Measurements from ENCODE around the gene ZMYND19.
"Not testable (repeated sequence)": the region's sequence is repeated elsewhere in the genome, so short reads cannot be mapped to it uniquely, and the experiment has no call there.

The ZMYND19 gene

DNA sequence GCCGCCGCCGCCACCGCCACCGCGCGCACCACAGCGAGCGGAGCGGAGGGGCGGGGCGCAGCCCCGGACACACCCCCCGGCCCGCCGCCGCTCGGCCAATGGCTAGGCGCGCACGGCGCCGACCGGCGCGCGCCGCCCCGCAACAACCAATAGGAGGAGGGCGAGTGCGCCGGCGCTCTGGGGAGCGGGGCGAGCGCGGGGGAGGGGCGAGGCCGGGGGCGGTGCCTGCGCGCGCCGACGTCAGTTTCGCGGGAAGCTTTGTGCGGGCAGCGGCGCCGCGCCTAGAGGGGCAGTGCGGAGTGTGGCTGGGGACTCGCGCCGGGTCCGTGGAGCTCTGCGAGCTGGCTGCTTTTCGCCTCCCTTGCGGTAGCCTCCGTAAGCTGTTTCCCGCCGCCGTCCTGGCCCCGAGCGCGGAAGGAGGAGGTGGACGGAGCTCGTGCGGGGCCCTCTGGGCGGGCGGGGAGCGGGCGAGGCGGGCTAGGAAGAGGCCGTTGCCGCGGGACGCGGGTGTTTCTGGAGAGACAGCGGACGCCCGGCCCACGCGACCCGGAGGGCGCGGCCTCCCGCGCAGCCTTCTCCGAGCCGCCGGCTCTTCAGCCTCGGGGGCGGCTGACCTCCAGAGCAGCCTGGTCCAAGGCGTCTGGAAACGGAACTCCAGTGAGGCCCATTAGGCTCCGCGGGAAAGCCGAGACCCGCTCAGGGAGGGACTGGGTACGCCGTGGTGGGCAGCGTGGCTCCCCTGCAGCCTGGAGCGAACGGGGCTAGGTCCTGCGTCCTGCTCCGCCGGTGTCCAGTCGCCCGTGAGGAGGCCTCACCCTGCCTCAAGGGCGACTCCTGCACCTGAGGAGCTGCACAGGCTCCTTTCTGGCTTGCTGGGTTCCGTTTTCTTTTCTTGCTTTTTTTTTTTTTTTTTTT, at the start of gene ZMYND19:
TSS of gene ZMYND19 (minus strand) at position 44 of the 915 bp plus-strand sequence. CDS start 249 bp downstream, outside the sequence.
- peak; percentile 51 for DNase-seq

GRCh38 chr9:137639303-137640051, 49.2 kb upstream of the ZMYND19 start:
- DNase-seq: no peak

DNA sequence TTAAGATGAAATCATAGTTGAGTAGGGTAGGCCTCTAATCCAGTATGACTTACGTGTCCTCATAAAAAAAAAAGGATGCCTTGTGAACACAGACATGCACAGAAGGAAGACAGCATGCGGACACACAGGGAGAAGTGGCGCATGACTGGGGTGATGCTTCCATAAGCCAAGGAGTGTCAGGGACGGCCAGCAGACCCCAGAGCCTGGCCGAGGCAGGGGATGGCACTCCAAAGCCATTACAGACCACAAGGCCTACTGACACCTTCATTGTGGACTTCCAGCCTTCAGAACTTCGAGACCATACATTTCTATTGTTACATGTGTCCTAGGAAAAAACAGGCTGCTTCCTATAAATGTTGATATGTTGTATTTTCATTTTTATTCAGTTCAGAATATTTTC, 48.4 kb upstream of the ZMYND19 start:
- no peak for DNase-seq

DNA sequence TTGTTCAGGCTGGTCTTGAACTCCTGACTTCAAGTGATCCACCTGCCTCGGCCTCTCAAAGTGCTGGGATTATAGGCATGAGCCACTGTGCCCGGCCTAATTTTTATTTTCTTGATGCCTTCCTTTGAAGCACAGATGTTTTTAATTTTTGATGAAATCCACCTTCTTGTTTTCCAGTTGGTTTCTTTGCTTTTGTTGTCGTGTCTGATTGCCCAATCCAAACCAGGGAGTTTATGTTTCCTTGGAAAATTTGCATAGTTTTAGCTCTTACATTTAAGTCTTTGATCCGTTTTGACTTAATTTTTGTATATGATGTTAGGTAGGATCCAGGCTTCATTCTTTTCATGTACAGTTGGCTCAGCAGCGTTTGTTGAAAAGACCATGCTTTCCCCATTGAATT, 43.7 kb upstream of the ZMYND19 start:
- DNase-seq: no peak

DNA sequence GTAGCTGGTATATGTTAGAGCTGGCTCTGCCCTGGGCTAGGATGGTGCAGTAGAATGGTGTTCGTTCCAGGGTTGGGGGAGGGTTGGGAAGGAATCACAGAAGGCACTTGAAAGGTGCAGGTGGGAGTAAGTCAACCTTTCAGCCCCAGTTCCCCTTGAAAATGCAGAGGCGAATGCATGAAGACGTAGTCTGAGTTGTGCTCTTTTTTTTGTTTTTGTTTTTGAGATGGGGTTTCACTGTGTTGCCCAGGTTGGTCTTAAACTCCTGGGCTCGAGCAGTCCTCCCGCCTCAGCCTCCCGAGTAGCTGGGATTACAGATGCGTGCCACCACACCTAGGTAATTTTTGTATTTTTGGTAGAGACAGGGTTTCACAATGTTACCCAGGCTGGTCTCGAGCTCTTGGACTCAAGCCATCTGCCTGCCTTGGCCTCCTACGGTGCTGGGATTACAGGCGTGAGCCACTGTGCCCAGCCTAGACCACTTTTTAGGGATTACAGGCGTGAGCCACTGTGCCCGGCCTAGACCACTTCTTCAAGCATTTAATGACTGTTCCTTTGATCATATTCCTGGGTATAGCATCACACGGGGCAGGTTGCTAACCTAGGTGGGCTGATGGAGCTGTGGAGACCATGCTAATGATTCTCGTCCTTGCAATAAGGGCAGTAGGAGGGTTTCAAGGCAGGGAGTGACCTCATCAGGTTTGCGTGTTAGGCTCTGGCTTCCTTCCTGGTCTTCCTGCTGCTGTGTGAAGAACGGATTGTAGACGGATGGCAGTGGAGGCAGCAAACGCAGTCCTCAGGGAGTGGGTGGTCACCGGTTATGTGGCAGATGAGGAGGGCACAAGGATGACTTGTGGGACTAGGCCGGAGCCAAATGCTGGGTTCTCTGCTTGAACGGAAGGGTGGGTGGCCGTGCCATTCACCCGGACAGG, 42.2 kb upstream of the ZMYND19 start:
- DNase-seq: no peak

DNA sequence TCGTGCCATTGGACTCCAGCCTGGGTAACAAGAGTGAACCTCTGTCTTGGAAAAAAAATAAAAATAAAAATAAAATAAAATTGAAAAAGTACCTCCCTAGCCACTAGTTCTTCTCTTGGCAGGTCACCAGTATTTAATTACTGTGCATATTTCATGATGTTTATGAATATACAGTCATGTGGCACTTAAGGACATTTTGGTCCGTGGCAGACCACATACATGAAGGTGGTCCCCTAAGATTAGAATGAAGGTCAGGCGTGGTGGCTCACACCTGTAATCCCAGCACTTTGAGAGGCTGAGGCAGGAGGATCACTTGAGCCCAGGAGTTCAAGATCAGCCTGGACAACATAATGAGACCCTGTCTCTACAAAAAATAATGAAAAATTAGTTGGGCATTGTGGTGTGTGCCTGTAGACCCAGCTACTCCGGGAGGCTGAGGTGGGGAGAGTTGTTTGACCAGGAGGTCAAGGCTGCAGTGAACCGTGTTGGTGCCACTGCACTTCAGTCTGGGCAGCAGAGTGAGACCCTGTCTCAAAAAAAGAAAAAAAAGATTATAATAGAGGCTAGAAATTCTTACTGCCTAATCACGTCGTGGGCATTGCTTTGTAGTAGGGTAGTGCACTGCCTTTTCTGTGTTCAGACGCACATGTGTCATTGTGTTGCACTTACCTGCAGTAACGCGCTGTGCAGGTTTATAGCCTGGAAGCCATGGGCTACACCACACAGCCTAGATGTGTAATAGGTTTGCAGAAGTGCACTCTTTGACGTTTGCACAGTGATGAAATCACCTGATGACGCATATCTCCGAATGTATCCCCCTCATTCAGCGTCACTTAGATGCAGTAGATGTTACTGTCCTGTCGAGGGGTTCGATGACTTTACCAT, 41.3 kb upstream of the ZMYND19 start:
- DNase-seq: no peak

DNA sequence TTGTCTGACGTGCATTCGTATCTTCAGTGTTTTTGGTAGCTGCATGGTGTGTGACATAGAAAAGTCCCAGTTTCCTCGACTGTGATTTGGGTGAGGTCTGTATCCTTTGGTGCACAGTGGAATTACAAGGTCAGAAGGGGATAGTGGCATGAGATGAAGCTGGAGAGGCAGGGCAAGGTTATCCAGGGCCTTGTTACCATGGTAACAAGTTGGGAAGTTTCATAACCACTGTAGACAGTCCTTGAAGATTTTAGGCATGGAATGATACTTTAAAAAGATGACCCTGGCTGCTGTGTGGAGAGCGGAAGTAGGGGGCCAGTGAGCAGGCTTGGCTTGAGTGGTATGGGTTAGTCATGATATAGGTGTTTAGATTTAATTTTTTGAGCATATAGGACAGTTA, 40.4 kb upstream of the ZMYND19 start:
- no peak for DNase-seq

- no peak for DNase-seq
Observed at GRCh38 chr9:137630126-137630525, 39.8 kb upstream of the ZMYND19 start.

- DNase-seq: not testable (repeated sequence)
Observed at GRCh38 chr9:137627406-137627805, 37.1 kb upstream of the ZMYND19 start.

- no peak for DNase-seq
Observed at GRCh38 chr9:137626464-137626863, 36.2 kb upstream of the ZMYND19 start.

DNA sequence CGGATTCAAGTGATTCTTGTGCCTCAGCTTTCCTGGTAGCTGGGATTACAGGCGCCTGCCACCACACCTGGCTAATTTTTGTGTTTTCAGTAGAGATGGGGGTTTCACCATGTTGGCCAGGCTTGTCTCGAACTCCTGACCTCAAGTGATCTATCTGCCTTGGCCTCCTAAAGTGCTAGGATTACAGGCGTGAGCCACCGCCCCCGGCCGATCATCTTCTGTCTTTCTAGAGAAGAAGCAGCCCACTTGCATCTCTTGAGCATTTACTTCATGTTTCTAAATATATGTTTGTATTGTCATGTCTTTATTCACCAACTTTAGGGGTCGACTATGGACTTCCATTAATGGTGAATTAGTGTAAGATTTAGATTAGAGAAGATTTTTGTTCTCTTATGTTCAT, 31.9 kb upstream of the ZMYND19 start:
- DNase-seq: not testable (repeated sequence)

DNA sequence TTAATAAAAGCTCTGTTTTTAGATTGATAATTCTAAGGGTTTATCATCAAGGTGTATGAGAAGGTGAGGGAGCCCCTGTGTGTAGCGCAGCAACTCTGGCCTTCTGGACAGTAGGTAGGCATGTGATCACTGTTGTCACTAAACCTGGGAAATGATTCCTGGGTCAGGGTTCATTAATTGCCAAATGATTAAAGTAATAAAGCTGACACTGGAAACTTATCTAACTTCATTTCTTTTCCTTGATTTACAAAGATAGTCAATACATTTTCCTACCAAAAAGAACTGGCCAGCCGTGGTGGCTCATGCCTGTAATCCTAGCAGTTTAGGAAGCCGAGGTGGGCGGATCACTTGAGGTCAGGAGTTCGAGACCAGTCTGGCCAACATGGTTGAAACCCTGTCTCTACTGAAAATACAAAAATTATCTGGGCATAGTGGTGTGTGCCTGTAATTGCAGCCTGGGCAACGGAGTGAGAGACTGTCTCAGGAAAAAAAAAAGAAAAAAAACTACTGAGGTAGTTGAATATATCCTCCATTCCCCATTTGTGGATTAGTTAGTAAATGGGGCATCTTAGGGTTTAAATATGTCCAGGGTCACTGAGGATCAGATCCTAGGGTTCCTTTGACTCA, 30.9 kb upstream of the ZMYND19 start:
- no peak for DNase-seq

GRCh38 chr9:137620581-137620980, 30.3 kb upstream of the ZMYND19 start:
- DNase-seq: no peak

DNA sequence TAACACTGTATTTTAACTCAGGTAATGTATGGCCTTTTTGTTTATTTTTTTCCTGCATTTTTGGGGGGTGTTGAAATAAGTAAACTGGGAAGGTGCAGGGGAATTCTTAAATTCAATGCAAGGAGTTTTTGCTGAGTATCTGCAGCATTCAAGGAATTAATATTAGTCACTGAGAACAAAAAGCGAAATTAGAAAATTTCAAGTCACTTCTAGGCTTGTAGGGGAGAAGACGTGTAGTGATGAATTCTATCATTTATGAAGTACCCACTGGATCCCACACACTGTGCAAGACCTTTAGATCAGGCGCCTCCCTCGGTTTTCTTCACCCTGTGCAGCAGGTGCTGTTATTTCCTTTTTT, 29.7 kb upstream of the ZMYND19 start:
- DNase-seq: no peak

- DNase-seq: no peak
Observed at GRCh38 chr9:137619240-137620047, 29.1 kb upstream of the ZMYND19 start.

- peak; percentile 72 for DNase-seq
Observed at GRCh38 chr9:137618105-137619067, 28.1 kb upstream of the ZMYND19 start, which contains the start of gene EHMT1. TSS of gene EHMT1 (plus strand) at chr9:137619005. CDS start at chr9:137619029, 24 bp downstream.

- DNase-seq: no peak
Observed at GRCh38 chr9:137615387-137615871, 25.1 kb upstream of the ZMYND19 start.

- DNase-seq: no peak
Observed at GRCh38 chr9:137614631-137615386, 24.5 kb upstream of the ZMYND19 start.
